Fibroblast of lung (primary cell): Measurements from ENCODE around the gene CADPS. TPM values are rescaled to one million over a fixed set of nuclear protein-coding genes. Genes with fewer than 3 reads are reported as not detected.
A peak's percentile ranks its signal among the peaks of the same experiment; 100 is the strongest.

Experiments used
- DNase-seq, 2 donors: peaks; one replicate each; pipeline versions ENCODE4 v3.0.0 to v3.0.0-alpha.2; 2010; ENCODE audit warnings: low read depth in 2 of 2
- H2AFZ ChIP-seq: 2 replicates; pipeline ENCODE4 v1.5.1; 2012; ENCODE audit warnings: low read length, control low read depth, inconsistent platforms
- H3K27ac ChIP-seq: 2 replicates; pipeline ENCODE4 v1.5.1; 2011; ENCODE audit warnings: low read length, control low read depth; ENCODE audit not compliant: insufficient read depth
- H3K27me3 ChIP-seq: 2 replicates; pipeline ENCODE4 v1.5.1; 2011; ENCODE audit warnings: mild to moderate bottlenecking, low read length; ENCODE audit not compliant: control insufficient read depth, insufficient read depth
- H3K36me3 ChIP-seq: 2 replicates; pipeline ENCODE4 v1.5.1; 2011; ENCODE audit warnings: low read length; ENCODE audit not compliant: control insufficient read depth, insufficient read depth
- H3K4me1 ChIP-seq: 2 replicates; pipeline ENCODE4 v1.5.1; 2011; ENCODE audit warnings: low read length; ENCODE audit not compliant: control insufficient read depth, insufficient read depth; ENCODE audit errors: extremely low read depth
- H3K4me2 ChIP-seq: 2 replicates; pipeline ENCODE4 v1.5.1; 2011; ENCODE audit warnings: low read length, control low read depth; ENCODE audit not compliant: insufficient read depth; ENCODE audit errors: extremely low read depth
- H3K4me3 ChIP-seq, 4 experiments: fragments of 200-600 bp in 1 of 4; sonication (generic) in 1 of 4; replicated peaks in 1 of 4; 2 replicates each; pipeline ENCODE4 v1.5.1; 2011 to 2016; ENCODE audit warnings: low read length in 4 of 4, low read depth in 3 of 4, mild to moderate bottlenecking in 3 of 4, control low read depth in 2 of 4, inconsistent platforms in 1 of 4, mixed read lengths in 1 of 4; ENCODE audit not compliant: insufficient read depth in 1 of 4; ENCODE audit errors: control extremely low read depth in 1 of 4
- H3K79me2 ChIP-seq: 2 replicates; pipeline ENCODE4 v1.5.1; 2012; ENCODE audit warnings: mild to moderate bottlenecking, low read length, inconsistent platforms; ENCODE audit not compliant: control insufficient read depth, insufficient read depth
- H3K9ac ChIP-seq: 2 replicates; pipeline ENCODE4 v1.5.1; 2011; ENCODE audit warnings: mild to moderate bottlenecking, low read length, control low read depth; ENCODE audit not compliant: insufficient read depth
- H3K9me3 ChIP-seq: 2 replicates; pipeline ENCODE4 v1.5.1; 2012; ENCODE audit warnings: low read depth, low read length; ENCODE audit not compliant: control insufficient read depth, insufficient read depth
- H4K20me1 ChIP-seq: 2 replicates; pipeline ENCODE4 v1.5.1; 2011; ENCODE audit warnings: low read length; ENCODE audit not compliant: control insufficient read depth, insufficient read depth; ENCODE audit errors: extremely low read depth
- CTCF ChIP-seq, 2 donors: IDR thresholded peaks in 1 of 2; conservative IDR thresholded peaks in 1 of 2; 1 replicate in 1 of 2; 2 replicates in 1 of 2; pipeline ENCODE4 v1.5.1; 2011 to 2012; ENCODE audit warnings: low read length in 2 of 2, control low read depth in 1 of 2, inconsistent platforms in 1 of 2, low read depth in 1 of 2, mild to moderate bottlenecking in 1 of 2
- EZH2 ChIP-seq: IDR thresholded peaks from 2 replicates; pipeline ENCODE4 v1.5.1; 2012; ENCODE audit warnings: low read length, control low read depth, mild to moderate bottlenecking; ENCODE audit errors: missing control alignments
- polyA plus RNA-seq, 2 donors: library from polyadenylated mRNA; depleted of rRNA in 1 of 2; stranded (reverse) in 1 of 2; unstranded in 1 of 2; fragments of >200 nt; gene quantifications; 2 replicates each; pipeline ENCODE4 v1.2.1, GENCODE V29; 2011 to 2012; ENCODE audit warnings: missing spikeins in 1 of 2
- total RNA-seq: library from RNA; depleted of rRNA; stranded (reverse); fragments of >200 nt; gene quantifications from 2 replicates; pipeline ENCODE4 v1.2.1, GENCODE V29; 2014

CADPS gene
- total and polyA plus RNA-seq, 2 donors (not counting 1 experiment from before 2014, with no cell fraction given) = 2.3 to 63.1 TPM

GRCh38 chr3:62587579-62588031, 287.6 kb downstream of the CADPS start:
- H3K4me1 ChIP-seq = peaks cover 27% of the 10 kb centered on the region
- no peak for TF ChIP-seq EZH2
- TF ChIP-seq CTCF (conservative IDR thresholded peaks at IDR 0.05 in 1 of 2, IDR thresholded peaks at IDR 0.05 in 1 of 2; ENCODE audit: low read depth in 1 of 2, low read length in 2 of 2) = no peak
- no peaks in the 10 kb centered on the region for H3K27me3 ChIP-seq
- H3K9me3 ChIP-seq = no peaks in the 10 kb centered on the region
- H3K79me2 ChIP-seq = no peaks in the 10 kb centered on the region
- DNase-seq = peak; percentile 98 to 99
- no peak overlapping the region for H3K4me3 ChIP-seq
- H3K9ac ChIP-seq = no peak overlapping the region
- no peak overlapping the region for H2AFZ ChIP-seq
- no peak overlapping the region for H3K4me2 ChIP-seq
- no peaks in the 10 kb centered on the region for H4K20me1 ChIP-seq
- H3K36me3 ChIP-seq = no peaks in the 10 kb centered on the region
- H3K27ac ChIP-seq = peak overlapping the region; percentile 61

- Histone ChIP-seq H2AFZ (no peak overlapping the region), H3K4me2 (no peak overlapping the region), H3K79me2 (no peaks in the 10 kb centered on the region), H3K4me1 (peaks cover 27% of the 10 kb centered on the region), H4K20me1 (no peaks in the 10 kb centered on the region), H3K9ac (no peak overlapping the region), H3K27ac (peak overlapping the region; percentile 61), H3K9me3 (no peaks in the 10 kb centered on the region), H3K27me3 (no peaks in the 10 kb centered on the region), H3K4me3 (no peak overlapping the region), H3K36me3 (no peaks in the 10 kb centered on the region)
- DNase-seq = peak; percentile 89 to 96
- TF ChIP-seq EZH2 (no peak), CTCF (conservative IDR thresholded peaks at IDR 0.05 in 1 of 2, IDR thresholded peaks at IDR 0.05 in 1 of 2; ENCODE audit: low read depth in 1 of 2, low read length in 2 of 2) (no peak)
These were observed 288.0 kb downstream of the CADPS start for GRCh38 chr3:62587169-62587568.

- Histone ChIP-seq H3K9ac (no peak overlapping the region), H3K4me2 (no peak overlapping the region), H3K27ac (no peak overlapping the region), H3K36me3 (no peaks in the 10 kb centered on the region), H2AFZ (no peak overlapping the region), H4K20me1 (no peaks in the 10 kb centered on the region), H3K4me1 (peaks cover 24% of the 10 kb centered on the region), H3K79me2 (no peaks in the 10 kb centered on the region), H3K9me3 (no peaks in the 10 kb centered on the region), H3K4me3 (no peak overlapping the region), H3K27me3 (no peaks in the 10 kb centered on the region)
- TF ChIP-seq EZH2 (no peak), CTCF (conservative IDR thresholded peaks at IDR 0.05 in 1 of 2, IDR thresholded peaks at IDR 0.05 in 1 of 2; ENCODE audit: low read depth in 1 of 2, low read length in 2 of 2) (no peak)
- DNase-seq = peak; percentile 69 to 96
These were observed 288.9 kb downstream of the CADPS start for GRCh38 chr3:62586356-62586755.
